PC-3 (cell line): ENCODE results near the gene CORO6. TPM values are rescaled to one million over a fixed set of nuclear protein-coding genes. Genes with fewer than 3 reads are reported as not detected.

Source experiments
- ATAC-seq: fragments of 200-7000 bp; cut with Tn5 transposase; 2 replicates; pipeline ENCODE4 v1.9.1; 2020; ENCODE audit warnings: mild to moderate bottlenecking, moderate library complexity
- BruUV-seq: library from RNA; stranded (reverse); fragments of 400-500 nt; replicated peaks from 2 replicates; lab custom pipeline; 2021; lab: Mats Ljungman, UMichigan
- CTCF ChIA-PET: fragments of 300-600 bp; sonication (Branson Sonifier 250); formaldehyde crosslinking; loops from one replicate; lab custom pipeline; 2022; ENCODE audit warnings: antibody characterized with exemption; lab: Charles Lee
- POLR2A ChIA-PET: fragments of 300-600 bp; sonication (Branson Sonifier 250); formaldehyde crosslinking; loops from one replicate; lab custom pipeline; 2022; ENCODE audit warnings: antibody characterized with exemption; ENCODE audit not compliant: unreplicated experiment; lab: Charles Lee
- DNase-seq: peaks from one replicate; pipeline ENCODE4 v3.0.0-alpha.2; 2015
- H2AFZ ChIP-seq: fragments of 300-600 bp; sonication (generic); 2 replicates; pipeline ENCODE4 v1.6.0; 2016; ENCODE audit warnings: antibody characterized with exemption, low read length
- H3F3A ChIP-seq: fragments of 300-600 bp; sonication (generic); one replicate; pipeline ENCODE4 v1.6.0; 2017; ENCODE audit warnings: antibody characterized with exemption, low read length, control low read depth, mild to moderate bottlenecking; ENCODE audit not compliant: unreplicated experiment
- H3K27ac ChIP-seq: fragments of 300-600 bp; sonication (generic); 2 replicates; pipeline ENCODE4 v1.5.1; 2016; ENCODE audit warnings: mild to moderate bottlenecking, low read length
- H3K27me3 ChIP-seq: fragments of 300-600 bp; sonication (generic); 2 replicates; pipeline ENCODE4 v1.6.1; 2016; ENCODE audit warnings: low read length, mixed read lengths
- H3K36me3 ChIP-seq: fragments of 300-600 bp; sonication (generic); 2 replicates; pipeline ENCODE4 v1.6.1; 2016; ENCODE audit warnings: low read depth, mixed run types, low read length, mixed read lengths
- H3K4me1 ChIP-seq: fragments of 300-600 bp; sonication (generic); 2 replicates; pipeline ENCODE4 v1.5.1; 2016; ENCODE audit warnings: low read length; ENCODE audit not compliant: insufficient read depth
- H3K4me2 ChIP-seq: fragments of 300-600 bp; sonication (generic); 2 replicates; pipeline ENCODE4 v1.6.0; 2016; ENCODE audit warnings: low read length
- H3K4me3 ChIP-seq: fragments of 300-600 bp; sonication (generic); 2 replicates; pipeline ENCODE4 v1.5.1; 2016; ENCODE audit warnings: mild to moderate bottlenecking, low read length, mixed read lengths
- H3K79me2 ChIP-seq: fragments of 300-600 bp; sonication (generic); 2 replicates; pipeline ENCODE4 v1.6.1; 2017; ENCODE audit warnings: low read length, mixed read lengths
- H3K9ac ChIP-seq: fragments of 300-600 bp; sonication (generic); 2 replicates; pipeline ENCODE4 v1.6.0; 2016; ENCODE audit warnings: mild to moderate bottlenecking, low read length
- H3K9me2 ChIP-seq: fragments of 300-600 bp; sonication (generic); replicated peaks from 2 replicates; pipeline ENCODE4 v1.6.1; 2016; ENCODE audit warnings: mixed run types, low read length, mixed read lengths
- H3K9me3 ChIP-seq: fragments of 300-600 bp; sonication (generic); 2 replicates; pipeline ENCODE4 v1.6.1; 2016; ENCODE audit warnings: low read length, mixed read lengths
- H4K20me1 ChIP-seq: fragments of 300-600 bp; sonication (generic); 2 replicates; pipeline ENCODE4 v1.6.1; 2016; ENCODE audit warnings: low read length, mixed read lengths
- CTCF ChIP-seq: fragments of 300-600 bp; sonication (generic); conservative IDR thresholded peaks from 2 replicates; pipeline ENCODE4 v1.5.1; 2017; ENCODE audit warnings: antibody characterized with exemption, low read depth, mild to moderate bottlenecking, low read length
- EZH2phosphoT487 ChIP-seq: fragments of 300-600 bp; sonication (generic); IDR thresholded peaks from 2 replicates; pipeline ENCODE4 v1.6.1; 2018; ENCODE audit warnings: mild to moderate bottlenecking, antibody characterized with exemption, low read length, borderline replicate concordance
- intact Hi-C: fragments of 100-400 bp; cut with micrococcal nuclease; formaldehyde crosslinking; loops from 2 replicates; pipeline ENCODE4 v1.9.0; 2023
- total RNA-seq: library from RNA; depleted of rRNA; stranded (reverse); fragments of >200 nt; gene quantifications from 2 replicates; pipeline ENCODE4 v1.2.3, GENCODE V29; 2014; rRNA removed

Gene CORO6
- total RNA-seq, 1 experiment from 2014 or later = 0.44 TPM

- DNase-seq = no peak
- TSS peak; percentile 19 for BruUV-seq
- H3K9me2 ChIP-seq = no peaks in the 10 kb centered on the region
Observed at GRCh38 chr17:29565643-29566472, 56.9 kb downstream of the CORO6 start.

More at GRCh38 chr17:29565643-29566472, 56.9 kb downstream of the CORO6 start:
- Histone ChIP-seq H3K27ac (no peak overlapping the region), H3F3A (no peaks in the 10 kb centered on the region), H3K79me2 (no peaks in the 10 kb centered on the region), H3K27me3 (no peaks in the 10 kb centered on the region), H3K4me3 (peak overlapping the region; percentile 85), H3K4me2 (peak overlapping the region; percentile 98), H3K4me1 (peaks cover 7% of the 10 kb centered on the region; the same call in 1 of the 2 replicates), H2AFZ (no peak overlapping the region), H3K36me3 (no peaks in the 10 kb centered on the region), H3K9ac (no peak overlapping the region), H4K20me1 (no peaks in the 10 kb centered on the region), H3K9me3 (no peaks in the 10 kb centered on the region)
- POLR2A ChIA-PET = no interaction called here
- CTCF ChIA-PET = no interaction called here
- intact Hi-C loops = no loop called here
- no peak for ATAC-seq
- TF ChIP-seq CTCF = no peak
- no peak for TF ChIP-seq EZH2phosphoT487

Other genes starting within 250 kb of the CORO6 start
- gene TAOK1, start 232.5 kb downstream of the CORO6 start, total RNA-seq = 17.3 and 21.3 TPM in 2 replicates
- 6.3 and 7.9 TPM in 2 replicates for gene ABHD15, start 55.9 kb downstream of the CORO6 start, total RNA-seq
- gene TP53I13, start 54.2 kb downstream of the CORO6 start, total RNA-seq = 45.0 and 61.7 TPM in 2 replicates
- gene GIT1, start 33.3 kb downstream of the CORO6 start, total RNA-seq = 24.2 and 32.2 TPM in 2 replicates
- gene ANKRD13B, start 29.8 kb downstream of the CORO6 start, total RNA-seq = 11.2 and 11.5 TPM in 2 replicates